Muscle of leg (tissue), 11 donors: ENCODE results near the gene TLE2. TPM values are rescaled to one million over a fixed set of nuclear protein-coding genes. Genes with fewer than 3 reads are reported as not detected.
"Not testable (repeated sequence)": the region's sequence is repeated elsewhere in the genome, so short reads cannot be mapped to it uniquely, and the experiment has no call there.

Experiments
- DNase-seq: peaks from one replicate; pipeline ENCODE4 v3.0.0; 2013
- H3K27ac ChIP-seq: one replicate; pipeline ENCODE4 v1.5.1; 2013; ENCODE audit warnings: mild to moderate bottlenecking, low read length, control low read depth
- H3K27me3 ChIP-seq: one replicate; pipeline ENCODE4 v1.6.1; 2013; ENCODE audit warnings: low read length; ENCODE audit not compliant: control insufficient read depth, insufficient read depth
- H3K36me3 ChIP-seq: one replicate; pipeline ENCODE4 v1.6.1; 2013; ENCODE audit warnings: low read length; ENCODE audit not compliant: control insufficient read depth, insufficient read depth
- H3K4me1 ChIP-seq: one replicate; pipeline ENCODE4 v1.6.1; 2013; ENCODE audit warnings: low read length; ENCODE audit not compliant: control insufficient read depth, insufficient read depth
- H3K4me3 ChIP-seq: one replicate; pipeline ENCODE4 v1.5.1; 2013; ENCODE audit warnings: low read length, control low read depth
- H3K9me3 ChIP-seq: replicated peaks from 2 replicates; pipeline ENCODE4 v1.6.1; 2013; ENCODE audit warnings: low read depth, low read length; ENCODE audit not compliant: control insufficient read depth
- WGBS: methylation state at CpG from one replicate; pipeline ENCODE4 v1.1.5; 2013; ENCODE audit warnings: missing lambda C conversion rate; ENCODE audit not compliant: insufficient coverage; 5-methylcytosine and 5-hydroxymethylcytosine counted together
- polyA plus RNA-seq, 8 donors: library from polyadenylated mRNA; unstranded; fragments of 120-200 nt; gene quantifications; one replicate each; pipeline versions ENCODE4 v1.2.1 to v1.2.3, GENCODE V29; 2013; ENCODE audit warnings: inconsistent platforms in 1 of 8, low replicate concordance in 1 of 8; ENCODE audit not compliant: insufficient read length in 8 of 8, insufficient read depth in 1 of 8
- total RNA-seq: library from RNA; stranded (reverse); fragments of 120-200 nt; gene quantifications from one replicate; pipeline ENCODE4 v1.2.4, GENCODE V29; 2013

TLE2 gene
- total and polyA plus RNA-seq, 9 donors = 14.2 to 48.1 (median 33.0) TPM

GRCh38 chr19:3001235-3001800 is 27.8 kb downstream of the TLE2 start:
- no peaks in the 10 kb centered on the region for H3K4me1 ChIP-seq
- peaks cover 2% of the 10 kb centered on the region for H3K27me3 ChIP-seq
- H3K9me3 ChIP-seq = no peaks in the 10 kb centered on the region
- WGBS = no CpG with 5 or more reads among the region's 6 CpGs
- H3K27ac ChIP-seq = no peak overlapping the region
- H3K36me3 ChIP-seq = peaks cover 37% of the 10 kb centered on the region
- H3K4me3 ChIP-seq = no peak overlapping the region
- no peak for DNase-seq

GRCh38 chr19:2998642-2999041 is 30.4 kb downstream of the TLE2 start:
- WGBS = 94% methylated on average over 5 of the region's 11 CpGs
- Histone ChIP-seq H3K4me3 (no peak overlapping the region), H3K27ac (no peak overlapping the region), H3K4me1 (no peaks in the 10 kb centered on the region), H3K9me3 (no peaks in the 10 kb centered on the region), H3K36me3 (peaks cover 21% of the 10 kb centered on the region), H3K27me3 (no peaks in the 10 kb centered on the region)
- DNase-seq = no peak

GRCh38 chr19:2997720-2998119 is 31.4 kb downstream of the TLE2 start:
- no peaks in the 10 kb centered on the region for H3K9me3 ChIP-seq
- H3K36me3 ChIP-seq = peaks cover 21% of the 10 kb centered on the region
- no peak overlapping the region for H3K27ac ChIP-seq
- 55% methylated on average over 9 of the region's 13 CpGs for WGBS
- no peak for DNase-seq
- no peaks in the 10 kb centered on the region for H3K4me1 ChIP-seq
- H3K4me3 ChIP-seq = no peak overlapping the region
- H3K27me3 ChIP-seq = no peaks in the 10 kb centered on the region

GRCh38 chr19:2994588-2995131 is 34.4 kb downstream of the TLE2 start:
- WGBS = 91% methylated on average over 3 of the region's 15 CpGs
- Histone ChIP-seq H3K27me3 (no peaks in the 10 kb centered on the region), H3K36me3 (peaks cover 16% of the 10 kb centered on the region), H3K4me1 (no peaks in the 10 kb centered on the region), H3K27ac (no peak overlapping the region), H3K4me3 (no peak overlapping the region), H3K9me3 (no peaks in the 10 kb centered on the region)
- no peak for DNase-seq

GRCh38 chr19:2993579-2993978 is 35.5 kb downstream of the TLE2 start:
- no peak overlapping the region for H3K27ac ChIP-seq
- no peak for DNase-seq
- no peak overlapping the region for H3K4me3 ChIP-seq
- no peaks in the 10 kb centered on the region for H3K4me1 ChIP-seq
- 20% methylated on average over 1 of the region's 9 CpGs for WGBS
- no peaks in the 10 kb centered on the region for H3K27me3 ChIP-seq
- peaks cover 13% of the 10 kb centered on the region for H3K36me3 ChIP-seq
- H3K9me3 ChIP-seq = no peaks in the 10 kb centered on the region

- WGBS = 61% methylated on average over 11 of the region's 14 CpGs
- H3K4me1 ChIP-seq = no peaks in the 10 kb centered on the region
- DNase-seq = no peak
- H3K27ac ChIP-seq = no peak overlapping the region
- no peaks in the 10 kb centered on the region for H3K27me3 ChIP-seq
- peaks cover 11% of the 10 kb centered on the region for H3K36me3 ChIP-seq
- H3K4me3 ChIP-seq = no peak overlapping the region
- no peaks in the 10 kb centered on the region for H3K9me3 ChIP-seq
Measured at GRCh38 chr19:2992958-2993357, 36.1 kb downstream of the TLE2 start.

GRCh38 chr19:2992333-2992732 is 36.7 kb downstream of the TLE2 start:
- not testable (repeated sequence) for H3K9me3 ChIP-seq, H3K4me3 ChIP-seq, H3K4me1 ChIP-seq, DNase-seq, H3K36me3 ChIP-seq, H3K27me3 ChIP-seq, H3K27ac ChIP-seq
- WGBS = 94% methylated on average over 11 of the region's 11 CpGs

GRCh38 chr19:2989236-2989946 is 39.7 kb downstream of the TLE2 start:
- 95% methylated on average over 14 of the region's 15 CpGs for whole genome bisulfite sequencing
- H3K27ac ChIP-seq = no peak overlapping the region
- H3K4me3 ChIP-seq = no peak overlapping the region
- no peaks in the 10 kb centered on the region for H3K36me3 ChIP-seq
- peaks cover 13% of the 10 kb centered on the region for H3K4me1 ChIP-seq
- DNase-seq = no peak
- H3K27me3 ChIP-seq = peaks cover 6% of the 10 kb centered on the region
- H3K9me3 ChIP-seq = no peaks in the 10 kb centered on the region

GRCh38 chr19:2988568-2988967 is 40.5 kb downstream of the TLE2 start:
- 87% methylated on average over 3 of the region's 3 CpGs for WGBS
- no peak for DNase-seq
- Histone ChIP-seq H3K36me3 (no peaks in the 10 kb centered on the region), H3K9me3 (no peaks in the 10 kb centered on the region), H3K27ac (no peak overlapping the region), H3K4me1 (peaks cover 21% of the 10 kb centered on the region), H3K27me3 (peaks cover 9% of the 10 kb centered on the region), H3K4me3 (no peak overlapping the region)

- no peak overlapping the region for H3K27ac ChIP-seq
- H3K4me3 ChIP-seq = no peak overlapping the region
- H3K27me3 ChIP-seq = peaks cover 9% of the 10 kb centered on the region
- H3K4me1 ChIP-seq = peaks cover 29% of the 10 kb centered on the region
- no peaks in the 10 kb centered on the region for H3K9me3 ChIP-seq
- no peaks in the 10 kb centered on the region for H3K36me3 ChIP-seq
- WGBS = 47% methylated on average over 5 of the region's 12 CpGs
- DNase-seq = no peak
Measured at GRCh38 chr19:2987797-2988196, 41.3 kb downstream of the TLE2 start.
